Neural cell (in vitro differentiated cells): Measurements from ENCODE around the gene ALMS1. TPM values are rescaled to one million over a fixed set of nuclear protein-coding genes. Genes with fewer than 3 reads are reported as not detected.

Experiments
- H2AFZ ChIP-seq: fragments of 200-600, 300-800 bp; sonication (generic), shearing (Covaris generic); 2 replicates; pipeline ENCODE4 v1.6.0; 2014; ENCODE audit warnings: low read depth, mild to moderate bottlenecking, antibody characterized with exemption, low read length, moderate library complexity
- H3F3A ChIP-seq: fragments of 200-600 bp; shearing (Covaris generic); 2 replicates; pipeline ENCODE4 v1.6.1; 2016; ENCODE audit warnings: mild to moderate bottlenecking, moderate library complexity, mixed read lengths, antibody characterized with exemption, low read length; ENCODE audit not compliant: insufficient read depth, poor library complexity, severe bottlenecking
- H3K27ac ChIP-seq: fragments of 200-600, 300-800 bp; sonication (generic), shearing (Covaris generic); 2 replicates; pipeline ENCODE4 v1.5.1; 2014; ENCODE audit warnings: mild to moderate bottlenecking, low read length, moderate library complexity
- H3K27me3 ChIP-seq: fragments of 300-800, 200-600 bp; sonication (generic), shearing (Covaris generic); 2 replicates; pipeline ENCODE4 v1.6.0; 2014; ENCODE audit warnings: mild to moderate bottlenecking, low read depth, low read length, moderate library complexity; ENCODE audit not compliant: insufficient read depth
- H3K36me3 ChIP-seq: fragments of 300-800, 200-600 bp; sonication (generic), shearing (Covaris generic); 2 replicates; pipeline ENCODE4 v1.5.1; 2014; ENCODE audit warnings: mild to moderate bottlenecking, antibody characterized with exemption, low read length, moderate library complexity; ENCODE audit not compliant: insufficient read depth
- H3K4me2 ChIP-seq: fragments of 300-800, 200-600 bp; sonication (generic), shearing (Covaris generic); 2 replicates; pipeline ENCODE4 v1.6.0; 2014; ENCODE audit warnings: mild to moderate bottlenecking, low read length
- H3K4me3 ChIP-seq: fragments of 300-800, 200-600 bp; sonication (generic), shearing (Covaris generic); 2 replicates; pipeline ENCODE4 v1.5.1; 2014; ENCODE audit warnings: mild to moderate bottlenecking, low read length, moderate library complexity
- H3K79me2 ChIP-seq: fragments of 200-600 bp; shearing (Covaris generic); replicated peaks from 2 replicates; pipeline ENCODE4 v1.6.0; 2014; ENCODE audit warnings: mild to moderate bottlenecking, low read length, moderate library complexity; ENCODE audit not compliant: insufficient read depth
- H3K9ac ChIP-seq: fragments of 300-800, 200-600 bp; sonication (generic), shearing (Covaris generic); 2 replicates; pipeline ENCODE4 v1.6.1; 2016; ENCODE audit warnings: mild to moderate bottlenecking, low read length, mixed read lengths
- H3K9me2 ChIP-seq: fragments of 200-600 bp; shearing (Covaris generic); 2 replicates; pipeline ENCODE4 v1.6.1; 2016; ENCODE audit warnings: mild to moderate bottlenecking, low read length, mixed read lengths; ENCODE audit not compliant: insufficient read depth
- H3K9me3 ChIP-seq: fragments of 200-600, 300-800 bp; sonication (generic), shearing (Covaris generic); 2 replicates; pipeline ENCODE4 v1.6.1; 2016; ENCODE audit warnings: mild to moderate bottlenecking, mixed run types, low read length, moderate library complexity, mixed read lengths
- H4K20me1 ChIP-seq: fragments of 200-600 bp; shearing (Covaris generic); 2 replicates; pipeline ENCODE4 v1.6.1; 2016; ENCODE audit warnings: mild to moderate bottlenecking, mixed run types; ENCODE audit not compliant: insufficient read depth
- EP300 ChIP-seq: fragments of 450-650 bp; conservative IDR thresholded peaks from 2 replicates; pipeline ENCODE4 v1.6.1; 2014; ENCODE audit warnings: antibody characterized with exemption, mild to moderate bottlenecking, moderate library complexity; ENCODE audit not compliant: poor library complexity, severe bottlenecking
- EZH2 ChIP-seq: fragments of 200-600, 300-800 bp; shearing (Covaris generic), sonication (generic); IDR thresholded peaks from 2 replicates; pipeline ENCODE4 v1.6.1; 2014; ENCODE audit warnings: antibody characterized with exemption, low read length, borderline replicate concordance, mild to moderate bottlenecking; ENCODE audit not compliant: insufficient read depth, poor library complexity, severe bottlenecking
- MXI1 ChIP-seq: fragments of 450-650 bp; conservative IDR thresholded peaks from 2 replicates; pipeline ENCODE4 v1.6.1; 2014; ENCODE audit warnings: antibody characterized with exemption, mild to moderate bottlenecking; ENCODE audit not compliant: poor library complexity, severe bottlenecking
- POLR2AphosphoS5 ChIP-seq: IDR thresholded peaks from 2 replicates; pipeline ENCODE4 v1.6.1; 2012
- RAD21 ChIP-seq: fragments of 450-650 bp; conservative IDR thresholded peaks from 2 replicates; pipeline ENCODE4 v1.6.1; 2014; ENCODE audit warnings: antibody characterized with exemption, mild to moderate bottlenecking, moderate library complexity
- SMC3 ChIP-seq: fragments of 450-650 bp; conservative IDR thresholded peaks from 2 replicates; pipeline ENCODE4 v1.6.1; 2014; ENCODE audit warnings: antibody characterized with exemption, mild to moderate bottlenecking, moderate library complexity; ENCODE audit not compliant: poor library complexity
- TAF1 ChIP-seq: IDR thresholded peaks from 2 replicates; pipeline ENCODE4 v1.6.1; 2012; ENCODE audit warnings: low read depth
- polyA plus RNA-seq: library from polyadenylated mRNA; depleted of rRNA; stranded (reverse); fragments of >200 nt; gene quantifications from 2 replicates; pipeline ENCODE4 v1.2.3, GENCODE V29; 2014
- TF ChIP-seq, protein P1 (sequence below): IDR thresholded peaks from 2 replicates; pipeline ENCODE4 v1.6.1; 2012; ENCODE audit warnings: borderline replicate concordance
- TF ChIP-seq, protein P2 (sequence below): fragments of 450-650 bp; IDR thresholded peaks from 2 replicates; pipeline ENCODE4 v1.5.1; 2014; ENCODE audit warnings: antibody characterized with exemption, mild to moderate bottlenecking, moderate library complexity; ENCODE audit not compliant: poor library complexity, severe bottlenecking

Gene ALMS1
- polyA plus RNA-seq, 1 donor from 2014 or later, result 12.2 TPM

DNA sequence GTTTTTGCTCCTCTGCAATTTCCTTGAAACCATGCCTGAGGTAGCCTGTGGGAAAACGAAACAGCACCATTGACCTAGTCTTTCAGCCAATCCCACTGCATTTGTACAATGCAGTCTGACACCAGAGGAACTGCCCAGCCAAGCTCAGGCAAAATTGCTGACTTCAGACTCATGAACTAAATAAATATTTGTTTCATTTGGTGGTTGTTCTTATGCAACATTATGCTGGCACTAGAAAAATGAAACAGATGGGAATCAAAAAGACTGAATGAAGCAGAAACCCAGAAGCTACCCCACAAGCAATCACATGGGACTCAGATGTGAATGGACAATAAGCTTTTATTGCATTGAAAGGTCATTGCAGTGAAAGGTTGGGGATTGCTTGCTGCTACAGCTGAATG, 254.9 kb downstream of the ALMS1 start:
- Histone ChIP-seq H3K9ac (no peak overlapping the region), H4K20me1 (no peaks in the 10 kb centered on the region), H2AFZ (no peak overlapping the region), H3K9me3 (no peaks in the 10 kb centered on the region), H3K4me2 (no peak overlapping the region), H3K27me3 (no peaks in the 10 kb centered on the region), H3K4me3 (no peak overlapping the region), H3K27ac (no peak overlapping the region), H3K79me2 (no peaks in the 10 kb centered on the region), H3K9me2 (no peaks in the 10 kb centered on the region), H3F3A (no peaks in the 10 kb centered on the region), H3K36me3 (no peaks in the 10 kb centered on the region)
- TF ChIP-seq POLR2AphosphoS5 (no peak), EZH2 (no peak), MXI1 (no peak)

DNA sequence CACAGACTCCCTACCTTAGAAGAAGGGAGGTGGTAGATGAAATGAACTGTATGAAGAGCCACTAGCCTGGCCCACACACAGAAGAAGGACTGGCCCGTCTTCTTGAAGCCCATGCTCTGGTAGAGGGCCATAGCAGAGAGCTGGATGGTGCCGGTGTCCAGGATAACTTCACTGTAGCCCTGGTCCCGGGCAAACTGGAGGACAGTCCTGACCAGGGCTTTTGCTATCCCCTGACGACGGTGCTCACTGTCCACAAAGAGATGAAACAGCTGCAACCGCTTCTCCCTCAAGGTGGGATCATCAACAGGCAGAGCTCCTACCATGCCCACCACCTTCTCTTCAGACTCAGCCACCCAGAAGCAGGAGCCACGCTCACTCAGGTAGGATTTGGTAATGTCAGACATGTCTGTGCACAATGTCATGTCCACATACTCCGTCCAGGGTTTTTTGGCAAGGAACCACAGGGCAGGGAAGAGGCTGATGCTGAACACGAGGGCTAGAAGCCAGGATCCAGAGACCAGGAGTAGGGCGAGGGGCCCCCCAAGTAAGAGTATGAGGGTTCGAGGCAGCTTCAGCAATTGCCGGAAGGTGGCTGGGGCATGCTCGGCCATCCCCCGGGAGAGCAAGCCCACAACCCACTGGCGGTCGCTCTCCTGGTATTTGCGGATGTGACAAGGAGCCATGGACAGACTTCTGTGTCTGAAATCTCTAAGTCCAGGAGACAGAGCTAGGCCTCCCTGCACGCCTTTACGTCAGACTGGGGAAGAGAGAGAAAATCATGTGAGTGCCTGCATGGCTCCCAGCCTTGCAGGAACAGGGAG, 255.5 kb downstream of the ALMS1 start:
- H3K27me3 ChIP-seq, result no peaks in the 10 kb centered on the region
- H3K9me3 ChIP-seq, result no peaks in the 10 kb centered on the region
- no peak overlapping the region for H3K4me2 ChIP-seq
- no peaks in the 10 kb centered on the region for H3F3A ChIP-seq
- H2AFZ ChIP-seq, result no peak overlapping the region
- no peaks in the 10 kb centered on the region for H3K9me2 ChIP-seq
- H4K20me1 ChIP-seq, result no peaks in the 10 kb centered on the region
- TF ChIP-seq, protein P1, sequence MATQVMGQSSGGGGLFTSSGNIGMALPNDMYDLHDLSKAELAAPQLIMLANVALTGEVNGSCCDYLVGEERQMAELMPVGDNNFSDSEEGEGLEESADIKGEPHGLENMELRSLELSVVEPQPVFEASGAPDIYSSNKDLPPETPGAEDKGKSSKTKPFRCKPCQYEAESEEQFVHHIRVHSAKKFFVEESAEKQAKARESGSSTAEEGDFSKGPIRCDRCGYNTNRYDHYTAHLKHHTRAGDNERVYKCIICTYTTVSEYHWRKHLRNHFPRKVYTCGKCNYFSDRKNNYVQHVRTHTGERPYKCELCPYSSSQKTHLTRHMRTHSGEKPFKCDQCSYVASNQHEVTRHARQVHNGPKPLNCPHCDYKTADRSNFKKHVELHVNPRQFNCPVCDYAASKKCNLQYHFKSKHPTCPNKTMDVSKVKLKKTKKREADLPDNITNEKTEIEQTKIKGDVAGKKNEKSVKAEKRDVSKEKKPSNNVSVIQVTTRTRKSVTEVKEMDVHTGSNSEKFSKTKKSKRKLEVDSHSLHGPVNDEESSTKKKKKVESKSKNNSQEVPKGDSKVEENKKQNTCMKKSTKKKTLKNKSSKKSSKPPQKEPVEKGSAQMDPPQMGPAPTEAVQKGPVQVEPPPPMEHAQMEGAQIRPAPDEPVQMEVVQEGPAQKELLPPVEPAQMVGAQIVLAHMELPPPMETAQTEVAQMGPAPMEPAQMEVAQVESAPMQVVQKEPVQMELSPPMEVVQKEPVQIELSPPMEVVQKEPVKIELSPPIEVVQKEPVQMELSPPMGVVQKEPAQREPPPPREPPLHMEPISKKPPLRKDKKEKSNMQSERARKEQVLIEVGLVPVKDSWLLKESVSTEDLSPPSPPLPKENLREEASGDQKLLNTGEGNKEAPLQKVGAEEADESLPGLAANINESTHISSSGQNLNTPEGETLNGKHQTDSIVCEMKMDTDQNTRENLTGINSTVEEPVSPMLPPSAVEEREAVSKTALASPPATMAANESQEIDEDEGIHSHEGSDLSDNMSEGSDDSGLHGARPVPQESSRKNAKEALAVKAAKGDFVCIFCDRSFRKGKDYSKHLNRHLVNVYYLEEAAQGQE, result no peak
- TF ChIP-seq, protein P2, sequence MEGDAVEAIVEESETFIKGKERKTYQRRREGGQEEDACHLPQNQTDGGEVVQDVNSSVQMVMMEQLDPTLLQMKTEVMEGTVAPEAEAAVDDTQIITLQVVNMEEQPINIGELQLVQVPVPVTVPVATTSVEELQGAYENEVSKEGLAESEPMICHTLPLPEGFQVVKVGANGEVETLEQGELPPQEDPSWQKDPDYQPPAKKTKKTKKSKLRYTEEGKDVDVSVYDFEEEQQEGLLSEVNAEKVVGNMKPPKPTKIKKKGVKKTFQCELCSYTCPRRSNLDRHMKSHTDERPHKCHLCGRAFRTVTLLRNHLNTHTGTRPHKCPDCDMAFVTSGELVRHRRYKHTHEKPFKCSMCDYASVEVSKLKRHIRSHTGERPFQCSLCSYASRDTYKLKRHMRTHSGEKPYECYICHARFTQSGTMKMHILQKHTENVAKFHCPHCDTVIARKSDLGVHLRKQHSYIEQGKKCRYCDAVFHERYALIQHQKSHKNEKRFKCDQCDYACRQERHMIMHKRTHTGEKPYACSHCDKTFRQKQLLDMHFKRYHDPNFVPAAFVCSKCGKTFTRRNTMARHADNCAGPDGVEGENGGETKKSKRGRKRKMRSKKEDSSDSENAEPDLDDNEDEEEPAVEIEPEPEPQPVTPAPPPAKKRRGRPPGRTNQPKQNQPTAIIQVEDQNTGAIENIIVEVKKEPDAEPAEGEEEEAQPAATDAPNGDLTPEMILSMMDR, result no peak
- TF ChIP-seq TAF1 (no peak), EP300 (no peak), MXI1 (no peak), EZH2 (no peak), RAD21 (no peak), SMC3 (no peak), POLR2AphosphoS5 (no peak)
- no peaks in the 10 kb centered on the region for H3K79me2 ChIP-seq
- H3K4me3 ChIP-seq, result no peak overlapping the region
- no peak overlapping the region for H3K9ac ChIP-seq
- H3K27ac ChIP-seq, result no peak overlapping the region
- H3K36me3 ChIP-seq, result no peaks in the 10 kb centered on the region
